ENCODE measurements around the gene MYOG.

MYOG gene

DNA sequence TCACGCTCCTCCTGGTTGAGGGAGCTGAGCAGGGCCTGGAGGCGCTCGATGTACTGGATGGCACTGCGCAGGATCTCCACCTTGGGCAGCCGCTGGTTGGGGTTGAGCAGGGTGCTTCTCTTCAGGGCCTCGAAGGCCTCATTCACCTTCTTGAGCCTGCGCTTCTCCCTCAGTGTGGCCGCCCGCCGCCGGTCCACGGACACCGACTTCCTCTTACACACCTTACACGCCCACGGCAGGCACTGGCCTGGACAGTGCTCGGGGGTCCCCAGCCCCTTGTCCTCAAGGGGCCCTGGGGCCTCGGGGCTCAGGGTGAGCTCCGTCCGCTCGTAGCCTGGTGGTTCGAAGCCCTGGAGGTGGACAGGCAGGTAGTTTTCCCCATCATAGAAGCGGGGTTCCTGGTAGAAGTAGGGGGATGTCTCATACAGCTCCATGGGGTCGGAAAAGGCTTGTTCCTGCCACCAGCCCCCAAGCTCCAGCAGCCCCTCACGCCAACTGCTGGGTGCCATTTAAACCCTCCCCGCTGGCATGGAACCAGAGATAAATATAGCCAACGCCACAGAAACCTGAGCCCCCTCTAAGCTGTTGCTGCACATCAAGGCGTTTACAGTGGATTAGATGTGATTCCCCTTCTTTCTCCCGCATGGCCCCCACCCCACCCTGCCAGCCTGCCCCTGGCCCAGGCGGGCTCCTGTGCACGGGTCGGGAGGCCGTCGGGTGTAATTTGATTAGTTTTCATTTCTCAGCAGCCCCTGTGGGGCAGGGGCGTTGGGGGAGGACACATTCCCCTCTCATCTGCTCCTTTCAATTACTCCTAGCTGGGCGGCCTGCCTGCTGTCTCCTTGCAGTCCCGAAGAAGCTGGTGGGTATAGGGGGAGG, at the start of gene MYOG:
MYOG (minus strand) TSS at position 485 of the 879 bp plus-strand sequence; CDS start at position 434, 51 bp downstream.
- H3K27ac ChIP-seq: peak within 1 kb of the TSS; percentile 82
- DNase-seq: peak; percentile 90
- H3K4me3 ChIP-seq (ENCODE audit: low read depth, low read length): peak within 1 kb of the TSS; percentile 1; the same call in 1 of the 2 replicates
- no peaks in the 10 kb centered on the region for H3K9me3 ChIP-seq (ENCODE audit: severe bottlenecking)
- H3K27me3 ChIP-seq (ENCODE audit: insufficient read depth, low read depth, severe bottlenecking): no peaks in the 10 kb centered on the region
- peaks cover 1% of the 10 kb centered on the region; the same call in 1 of the 2 replicates for H3K36me3 ChIP-seq
- no peak for TF ChIP-seq CTCF (IDR thresholded peaks at IDR 0.05; ENCODE audit: low read depth, low read length)

DNA sequence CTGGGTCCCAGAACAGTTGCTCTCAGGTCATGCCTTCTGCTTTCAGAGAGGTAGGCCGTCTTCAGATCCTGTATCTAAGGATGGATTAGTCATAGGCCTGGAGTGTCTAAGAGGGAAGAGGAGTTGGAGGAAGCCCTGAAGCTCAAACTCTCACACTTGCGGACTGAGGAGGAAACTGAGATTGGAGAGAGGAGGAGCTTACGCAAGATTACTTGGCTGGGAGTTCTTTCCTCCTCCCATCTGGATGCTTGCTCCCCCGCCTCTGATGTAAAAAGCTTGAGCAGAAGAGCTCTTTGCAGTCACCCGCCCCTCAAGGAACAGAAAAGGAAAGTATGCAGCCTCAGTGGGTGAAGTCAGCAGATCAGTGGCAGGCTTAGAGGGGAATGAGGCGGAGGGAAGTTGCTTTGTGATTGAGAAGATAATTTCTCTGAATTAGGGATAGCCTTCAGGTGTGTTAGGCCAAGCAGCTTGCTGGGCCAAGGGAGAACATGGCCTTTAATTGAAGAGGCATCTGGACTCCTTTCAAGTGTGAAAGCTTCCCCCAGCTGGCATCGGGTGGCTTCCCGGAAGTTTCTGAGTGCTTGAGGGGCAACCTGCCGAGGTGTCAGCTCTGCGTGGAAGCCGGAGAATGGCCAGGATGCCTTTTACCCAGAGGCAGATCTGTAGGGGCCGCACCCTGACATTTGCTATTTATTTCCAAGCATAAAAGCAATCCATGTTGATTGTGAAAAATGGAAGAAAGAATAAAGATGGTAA, 48.3 kb upstream of the MYOG start:
- H3K27me3 ChIP-seq (ENCODE audit: insufficient read depth, low read depth, severe bottlenecking): no peaks in the 10 kb centered on the region
- peaks cover 36% of the 10 kb centered on the region for H3K36me3 ChIP-seq
- peak; percentile 74 for DNase-seq
- peak overlapping the region; percentile 11 for H3K27ac ChIP-seq
- H3K4me3 ChIP-seq (ENCODE audit: low read depth, low read length): no peak overlapping the region
- TF ChIP-seq CTCF (IDR thresholded peaks at IDR 0.05; ENCODE audit: low read depth, low read length): no peak
- no peaks in the 10 kb centered on the region for H3K9me3 ChIP-seq (ENCODE audit: severe bottlenecking)

GRCh38 chr1:203131548-203132200, 45.9 kb upstream of the MYOG start:
- no peaks in the 10 kb centered on the region for H3K9me3 ChIP-seq (ENCODE audit: severe bottlenecking)
- no peak overlapping the region for H3K4me3 ChIP-seq (ENCODE audit: low read depth, low read length)
- peaks cover 36% of the 10 kb centered on the region for H3K36me3 ChIP-seq
- TF ChIP-seq CTCF (IDR thresholded peaks at IDR 0.05; ENCODE audit: low read depth, low read length): no peak
- no peaks in the 10 kb centered on the region for H3K27me3 ChIP-seq (ENCODE audit: insufficient read depth, low read depth, severe bottlenecking)
- DNase-seq: peak; percentile 10
- no peak overlapping the region for H3K27ac ChIP-seq

DNA sequence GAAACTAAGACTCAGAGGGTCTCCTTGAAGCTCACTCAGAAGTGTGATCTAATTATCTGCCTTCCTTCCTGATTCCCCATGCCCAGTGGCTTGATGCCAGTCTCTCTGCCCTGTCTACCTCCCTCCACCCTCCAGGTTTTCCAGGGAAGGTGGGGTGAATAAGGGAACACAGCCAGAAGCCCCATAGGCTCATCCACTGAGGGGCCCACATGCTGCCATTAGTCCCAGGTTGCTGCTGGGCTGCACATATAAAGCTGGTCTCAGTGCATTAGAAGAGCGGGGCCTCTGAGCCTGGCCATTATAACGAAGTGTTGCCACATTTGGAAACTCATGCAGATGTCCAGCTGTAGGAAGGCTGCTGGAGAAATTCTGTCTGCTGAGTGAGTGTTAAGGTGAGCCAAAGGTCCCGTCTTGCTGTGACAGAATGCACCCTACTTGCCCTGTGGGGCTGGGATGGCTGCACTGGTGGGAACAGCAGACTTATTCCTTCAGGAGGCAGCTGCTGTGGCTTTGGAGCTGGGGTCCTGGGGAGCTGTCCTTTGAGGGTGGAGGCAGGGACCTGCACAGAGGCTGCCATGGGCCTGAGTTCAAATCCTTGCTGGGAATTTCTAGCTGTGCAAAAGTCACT, 44.7 kb upstream of the MYOG start:
- DNase-seq: peak; percentile 10
- no peaks in the 10 kb centered on the region for H3K9me3 ChIP-seq (ENCODE audit: severe bottlenecking)
- H3K27me3 ChIP-seq (ENCODE audit: insufficient read depth, low read depth, severe bottlenecking): no peaks in the 10 kb centered on the region
- no peak overlapping the region for H3K27ac ChIP-seq
- peaks cover 36% of the 10 kb centered on the region for H3K36me3 ChIP-seq
- no peak overlapping the region for H3K4me3 ChIP-seq (ENCODE audit: low read depth, low read length)
- TF ChIP-seq CTCF (IDR thresholded peaks at IDR 0.05; ENCODE audit: low read depth, low read length): no peak

GRCh38 chr1:203129501-203130231, 43.9 kb upstream of the MYOG start:
- H3K36me3 ChIP-seq: peaks cover 34% of the 10 kb centered on the region
- no peak overlapping the region for H3K4me3 ChIP-seq (ENCODE audit: low read depth, low read length)
- no peaks in the 10 kb centered on the region for H3K9me3 ChIP-seq (ENCODE audit: severe bottlenecking)
- no peak overlapping the region for H3K27ac ChIP-seq
- no peak for TF ChIP-seq CTCF (IDR thresholded peaks at IDR 0.05; ENCODE audit: low read depth, low read length)
- no peaks in the 10 kb centered on the region for H3K27me3 ChIP-seq (ENCODE audit: insufficient read depth, low read depth, severe bottlenecking)
- peak; percentile 16 for DNase-seq

All from WERI-Rb-1 (cell line).